Liver (tissue), 9 donors: ENCODE results near the gene YOD1. TPM values are rescaled to one million over a fixed set of nuclear protein-coding genes. Genes with fewer than 3 reads are reported as not detected.

ENCODE experiments used
- DNase-seq: peaks from one replicate; pipeline ENCODE4 v3.0.0-alpha.2; 2017; ENCODE audit warnings: low spot score
- H3K27ac ChIP-seq, 2 donors: one replicate each; pipeline ENCODE4 v1.7.0; 2013; ENCODE audit warnings: inconsistent platforms in 2 of 2, low read length in 2 of 2, control low read depth in 1 of 2, low read depth in 1 of 2, mild to moderate bottlenecking in 1 of 2
- H3K27me3 ChIP-seq, 4 donors: one replicate each; pipeline versions ENCODE4 v1.6.1 to v1.7.0; 2013; ENCODE audit warnings: low read length in 3 of 4, inconsistent platforms in 1 of 4, mild to moderate bottlenecking in 1 of 4, moderate library complexity in 1 of 4; ENCODE audit not compliant: control insufficient read depth in 4 of 4, insufficient read depth in 4 of 4
- H3K36me3 ChIP-seq, 4 donors: one replicate each; pipeline versions ENCODE4 v1.6.1 to v1.7.0; 2013; ENCODE audit warnings: low read length in 3 of 4, mild to moderate bottlenecking in 3 of 4, low read depth in 1 of 4, moderate library complexity in 1 of 4; ENCODE audit not compliant: control insufficient read depth in 4 of 4, insufficient read depth in 3 of 4
- H3K4me1 ChIP-seq, 4 donors: one replicate each; pipeline versions ENCODE4 v1.6.1 to v1.7.0; 2013; ENCODE audit warnings: low read length in 3 of 4, mild to moderate bottlenecking in 3 of 4, moderate library complexity in 1 of 4; ENCODE audit not compliant: control insufficient read depth in 4 of 4, insufficient read depth in 4 of 4
- H3K4me3 ChIP-seq, 3 donors: one replicate each; pipeline versions ENCODE4 v1.6.1 to v1.7.0; 2013; ENCODE audit warnings: low read length in 3 of 3, control low read depth in 1 of 3, low read depth in 1 of 3, mild to moderate bottlenecking in 1 of 3
- H3K9ac ChIP-seq, 2 donors: one replicate each; pipeline ENCODE4 v1.7.0; 2013; ENCODE audit warnings: low read length in 2 of 2, mild to moderate bottlenecking in 2 of 2, moderate library complexity in 2 of 2, control low read depth in 1 of 2, low read depth in 1 of 2
- H3K9me3 ChIP-seq, 4 donors: one replicate each; pipeline versions ENCODE4 v1.6.1 to v1.7.0; 2013; ENCODE audit warnings: low read length in 3 of 4; ENCODE audit not compliant: control insufficient read depth in 4 of 4
- EGR1 ChIP-seq, 2 donors: IDR thresholded peaks; 2 replicates each; pipeline ENCODE4 v1.6.1; 2016 to 2018; ENCODE audit warnings: antibody characterized with exemption in 2 of 2, low read depth in 2 of 2
- FOXA1 ChIP-seq: IDR thresholded peaks from 2 replicates; pipeline ENCODE4 v1.6.1; 2016; ENCODE audit warnings: antibody characterized with exemption
- FOXA2 ChIP-seq: IDR thresholded peaks from 2 replicates; pipeline ENCODE4 v1.6.1; 2016; ENCODE audit warnings: antibody characterized with exemption
- GABPA ChIP-seq, 2 donors: IDR thresholded peaks in 1 of 2; conservative IDR thresholded peaks in 1 of 2; 2 replicates each; pipeline ENCODE4 v1.6.1; 2016; ENCODE audit warnings: antibody characterized with exemption in 2 of 2, mild to moderate bottlenecking in 1 of 2, moderate library complexity in 1 of 2
- HNF4A ChIP-seq, 2 donors: conservative IDR thresholded peaks; 2 replicates each; pipeline ENCODE4 v1.6.1; 2016; ENCODE audit warnings: antibody characterized with exemption in 2 of 2, mild to moderate bottlenecking in 2 of 2
- HNF4G ChIP-seq: IDR thresholded peaks from 2 replicates; pipeline ENCODE4 v1.6.1; 2016; ENCODE audit warnings: antibody characterized with exemption
- NR2F2 ChIP-seq: IDR thresholded peaks from 2 replicates; pipeline ENCODE4 v1.6.1; 2016; ENCODE audit warnings: antibody characterized with exemption
- RAD21 ChIP-seq, 2 donors: IDR thresholded peaks; 2 replicates each; pipeline ENCODE4 v1.6.1; 2016; ENCODE audit warnings: antibody characterized with exemption in 2 of 2, mild to moderate bottlenecking in 2 of 2
- REST ChIP-seq: IDR thresholded peaks from 2 replicates; pipeline ENCODE4 v1.6.1; 2016; ENCODE audit warnings: antibody characterized with exemption, mild to moderate bottlenecking
- RXRA ChIP-seq, 2 donors: IDR thresholded peaks; 2 replicates each; pipeline ENCODE4 v1.6.1; 2017 to 2018; ENCODE audit warnings: antibody characterized with exemption in 2 of 2, mild to moderate bottlenecking in 1 of 2
- SP1 ChIP-seq: IDR thresholded peaks from 2 replicates; pipeline ENCODE4 v1.6.1; 2018; ENCODE audit warnings: antibody characterized with exemption, mild to moderate bottlenecking
- TAF1 ChIP-seq: conservative IDR thresholded peaks from 2 replicates; pipeline ENCODE4 v1.6.1; 2016; ENCODE audit warnings: antibody characterized with exemption, mild to moderate bottlenecking
- WGBS: extraction: QIAGEN DNeasy Blood & Tissue Kit; methylation state at CpG from one replicate; pipeline ENCODE4 v1.1.7; 2013; 5-methylcytosine and 5-hydroxymethylcytosine counted together
- polyA plus RNA-seq, 2 donors: library from polyadenylated mRNA; stranded (reverse) in 1 of 2; unstranded in 1 of 2; fragments of 200-250 nt in 1 of 2; fragments of >200 nt in 1 of 2; fragmentation: Nextera tagmentation in 1 of 2; extraction: Ambion mirVana in 1 of 2; gene quantifications; one replicate each; pipeline versions ENCODE4 v1.2.1 to v1.2.3, GENCODE V29; 2013 to 2015
- total RNA-seq, 2 donors: library from RNA; depleted of rRNA; stranded (reverse); fragments of >200 nt; gene quantifications; one replicate each; pipeline ENCODE4 v1.2.3, GENCODE V29; 2014
- TF ChIP-seq, protein P1 (sequence below): IDR thresholded peaks from 2 replicates; pipeline ENCODE4 v1.6.1; 2016; ENCODE audit warnings: antibody characterized with exemption
- TF ChIP-seq, protein P2 (sequence below): fragments of 150-350 bp; IDR thresholded peaks from 2 replicates; pipeline ENCODE4 v1.5.1; 2017; ENCODE audit warnings: improper control_type of control experiment, low read depth, low read length; ENCODE audit not compliant: missing input control
- TF ChIP-seq, protein P3 (sequence below): IDR thresholded peaks from 2 replicates; pipeline ENCODE4 v1.6.1; 2016; ENCODE audit warnings: antibody characterized with exemption
- donor health status: healthy.
- donor health status: healthy.
- donor health status: healthy.
- donor health status: healthy.
- donor health status: healthy.

Gene YOD1
- total and polyA plus RNA-seq, 4 donors = 1.3 to 79.4 (median 4.7) TPM

DNA sequence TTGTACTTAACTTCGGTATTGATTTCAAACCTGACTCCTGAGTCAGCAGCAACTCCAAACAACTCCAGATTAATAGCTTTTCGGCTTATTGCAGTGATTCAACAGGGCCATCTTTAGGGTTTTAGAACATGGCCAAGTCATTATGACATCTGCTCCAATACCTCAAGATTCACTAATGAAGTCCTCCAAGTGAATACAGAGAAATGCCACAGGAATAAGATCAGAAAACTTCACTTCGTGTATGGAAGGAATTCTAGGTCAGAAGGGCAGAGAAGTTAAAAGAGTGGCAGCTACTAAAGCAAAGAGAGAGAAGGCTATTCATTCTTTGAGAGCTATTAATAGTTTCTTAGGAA lies 10.9 kb downstream of the YOD1 start:
- 45% methylated on average over 3 of the region's 3 CpGs for whole genome bisulfite sequencing
- no peak for TF ChIP-seq FOXA2
- no peak for TF ChIP-seq HNF4A (conservative IDR thresholded peaks at IDR 0.05)
- TF ChIP-seq, protein P1, sequence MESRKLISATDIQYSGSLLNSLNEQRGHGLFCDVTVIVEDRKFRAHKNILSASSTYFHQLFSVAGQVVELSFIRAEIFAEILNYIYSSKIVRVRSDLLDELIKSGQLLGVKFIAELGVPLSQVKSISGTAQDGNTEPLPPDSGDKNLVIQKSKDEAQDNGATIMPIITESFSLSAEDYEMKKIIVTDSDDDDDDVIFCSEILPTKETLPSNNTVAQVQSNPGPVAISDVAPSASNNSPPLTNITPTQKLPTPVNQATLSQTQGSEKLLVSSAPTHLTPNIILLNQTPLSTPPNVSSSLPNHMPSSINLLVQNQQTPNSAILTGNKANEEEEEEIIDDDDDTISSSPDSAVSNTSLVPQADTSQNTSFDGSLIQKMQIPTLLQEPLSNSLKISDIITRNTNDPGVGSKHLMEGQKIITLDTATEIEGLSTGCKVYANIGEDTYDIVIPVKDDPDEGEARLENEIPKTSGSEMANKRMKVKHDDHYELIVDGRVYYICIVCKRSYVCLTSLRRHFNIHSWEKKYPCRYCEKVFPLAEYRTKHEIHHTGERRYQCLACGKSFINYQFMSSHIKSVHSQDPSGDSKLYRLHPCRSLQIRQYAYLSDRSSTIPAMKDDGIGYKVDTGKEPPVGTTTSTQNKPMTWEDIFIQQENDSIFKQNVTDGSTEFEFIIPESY = no peak
- no peak for TF ChIP-seq GABPA (IDR thresholded peaks at IDR 0.05 in 1 of 2, conservative IDR thresholded peaks at IDR 0.05 in 1 of 2)
- TF ChIP-seq NR2F2 = no peak
- no peak for TF ChIP-seq TAF1
- TF ChIP-seq HNF4G = no peak
- TF ChIP-seq, protein P2, sequence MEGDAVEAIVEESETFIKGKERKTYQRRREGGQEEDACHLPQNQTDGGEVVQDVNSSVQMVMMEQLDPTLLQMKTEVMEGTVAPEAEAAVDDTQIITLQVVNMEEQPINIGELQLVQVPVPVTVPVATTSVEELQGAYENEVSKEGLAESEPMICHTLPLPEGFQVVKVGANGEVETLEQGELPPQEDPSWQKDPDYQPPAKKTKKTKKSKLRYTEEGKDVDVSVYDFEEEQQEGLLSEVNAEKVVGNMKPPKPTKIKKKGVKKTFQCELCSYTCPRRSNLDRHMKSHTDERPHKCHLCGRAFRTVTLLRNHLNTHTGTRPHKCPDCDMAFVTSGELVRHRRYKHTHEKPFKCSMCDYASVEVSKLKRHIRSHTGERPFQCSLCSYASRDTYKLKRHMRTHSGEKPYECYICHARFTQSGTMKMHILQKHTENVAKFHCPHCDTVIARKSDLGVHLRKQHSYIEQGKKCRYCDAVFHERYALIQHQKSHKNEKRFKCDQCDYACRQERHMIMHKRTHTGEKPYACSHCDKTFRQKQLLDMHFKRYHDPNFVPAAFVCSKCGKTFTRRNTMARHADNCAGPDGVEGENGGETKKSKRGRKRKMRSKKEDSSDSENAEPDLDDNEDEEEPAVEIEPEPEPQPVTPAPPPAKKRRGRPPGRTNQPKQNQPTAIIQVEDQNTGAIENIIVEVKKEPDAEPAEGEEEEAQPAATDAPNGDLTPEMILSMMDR = no peak
- TF ChIP-seq RAD21 (IDR thresholded peaks at IDR 0.05) = no peak
- DNase-seq = no peak
- no peaks in the 10 kb centered on the region for H3K9me3 ChIP-seq
- no peak overlapping the region for H3K4me3 ChIP-seq
- H3K4me1 ChIP-seq = peaks cover 4 to 17% (median 7%) of the 10 kb centered on the region in 4 donors
- H3K36me3 ChIP-seq = peaks cover 0 to 2% (median 0%) of the 10 kb centered on the region in 4 donors
- no peaks in the 10 kb centered on the region for H3K27me3 ChIP-seq
- H3K9ac ChIP-seq = no peak overlapping the region
- H3K27ac ChIP-seq = no peak overlapping the region

GRCh38 chr1:207039380-207040180 lies 11.4 kb downstream of the YOD1 start:
- Histone ChIP-seq H3K9ac (no peak overlapping the region), H3K9me3 (no peaks in the 10 kb centered on the region), H3K27me3 (no peaks in the 10 kb centered on the region), H3K36me3 (peaks cover 0 to 2% (median 0%) of the 10 kb centered on the region in 4 donors), H3K27ac (no peak overlapping the region), H3K4me1 (peaks cover 4 to 17% (median 7%) of the 10 kb centered on the region in 4 donors), H3K4me3 (no peak overlapping the region)
- 67% methylated on average over 4 of the region's 4 CpGs for WGBS
- peak in 1 of 2 donors; percentile 17 for TF ChIP-seq HNF4A (conservative IDR thresholded peaks at IDR 0.05)
- TF ChIP-seq, protein P3, sequence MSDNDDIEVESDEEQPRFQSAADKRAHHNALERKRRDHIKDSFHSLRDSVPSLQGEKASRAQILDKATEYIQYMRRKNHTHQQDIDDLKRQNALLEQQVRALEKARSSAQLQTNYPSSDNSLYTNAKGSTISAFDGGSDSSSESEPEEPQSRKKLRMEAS = no peak
- peak; percentile 21 for DNase-seq

DNA sequence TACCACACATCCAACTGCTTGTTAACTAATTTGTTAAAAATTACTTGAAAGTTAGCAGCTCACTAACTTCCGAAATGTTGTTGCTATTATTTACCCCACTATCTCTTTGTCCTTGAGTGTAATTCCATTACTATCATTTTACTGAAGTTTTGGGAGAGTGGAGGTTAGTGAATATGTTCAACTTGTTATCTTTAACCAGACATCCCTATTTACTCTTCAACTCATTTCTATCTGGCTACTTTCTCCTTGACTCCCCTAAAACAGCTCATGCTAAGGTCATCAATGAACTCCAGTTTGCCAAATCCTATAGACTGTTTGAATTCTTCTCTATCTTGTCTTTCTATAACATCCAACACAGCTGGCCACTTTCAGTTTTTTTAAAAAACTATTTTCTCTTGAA lies 14.1 kb downstream of the YOD1 start:
- no peaks in the 10 kb centered on the region for H3K36me3 ChIP-seq
- no peaks in the 10 kb centered on the region for H3K27me3 ChIP-seq
- no peak overlapping the region for H3K27ac ChIP-seq
- H3K4me1 ChIP-seq = peaks cover 2 to 13% (median 10%) of the 10 kb centered on the region in 4 donors
- H3K9me3 ChIP-seq = no peaks in the 10 kb centered on the region
- DNase-seq = no peak
- 94% methylated on average over 1 of the region's 1 CpG for WGBS
- H3K9ac ChIP-seq = no peak overlapping the region
- no peak overlapping the region for H3K4me3 ChIP-seq
- TF ChIP-seq GABPA (IDR thresholded peaks at IDR 0.05 in 1 of 2, conservative IDR thresholded peaks at IDR 0.05 in 1 of 2) = no peak
- no peak for TF ChIP-seq RXRA (IDR thresholded peaks at IDR 0.05)
- TF ChIP-seq HNF4G = no peak
- no peak for TF ChIP-seq REST
- TF ChIP-seq FOXA2 = no peak
- no peak for TF ChIP-seq SP1
- TF ChIP-seq TAF1 = no peak
- TF ChIP-seq, protein P2 = no peak
- no peak for TF ChIP-seq FOXA1
- TF ChIP-seq EGR1 (IDR thresholded peaks at IDR 0.05; ENCODE audit: low read depth in 2 of 2) = no peak
- TF ChIP-seq RAD21 (IDR thresholded peaks at IDR 0.05) = no peak
- no peak for TF ChIP-seq NR2F2
- TF ChIP-seq, protein P3 = no peak
